ENCODE results near the gene THRSP.
A peak's percentile ranks its signal among the peaks of the same experiment; 100 is the strongest.
"Not testable (repeated sequence)": the region's sequence is repeated elsewhere in the genome, so short reads cannot be mapped to it uniquely, and the experiment has no call there.

THRSP gene

GRCh38 chr11:78041843-78042440 lies 21.7 kb upstream of the THRSP start:
- no peak overlapping the region for H2AFZ ChIP-seq (ENCODE audit: low read depth, low read length)
- H3K27me3 ChIP-seq (ENCODE audit: insufficient read depth, low read length), result no peaks in the 10 kb centered on the region
- no peaks in the 10 kb centered on the region for H3K9me3 ChIP-seq (ENCODE audit: low read length)
- H3K4me1 ChIP-seq (ENCODE audit: insufficient read depth, low read length), result peaks cover 3% of the 10 kb centered on the region
- no peak overlapping the region for H3K4me3 ChIP-seq (ENCODE audit: low read length)
- no peaks in the 10 kb centered on the region for H3K36me3 ChIP-seq (ENCODE audit: insufficient read depth, low read length)

GRCh38 chr11:78044706-78045105 lies 19.0 kb upstream of the THRSP start:
- Histone ChIP-seq H2AFZ (ENCODE audit: low read depth, low read length) (no peak overlapping the region), H3K4me3 (ENCODE audit: low read length) (no peak overlapping the region), H3K9me3 (ENCODE audit: low read length) (no peaks in the 10 kb centered on the region), H3K4me1 (ENCODE audit: insufficient read depth, low read length) (peaks cover 3% of the 10 kb centered on the region), H3K27me3 (ENCODE audit: insufficient read depth, low read length) (no peaks in the 10 kb centered on the region), H3K36me3 (ENCODE audit: insufficient read depth, low read length) (no peaks in the 10 kb centered on the region)

GRCh38 chr11:78045851-78046485 lies 17.7 kb upstream of the THRSP start:
- H3K4me1 ChIP-seq (ENCODE audit: insufficient read depth, low read length), result peaks cover 3% of the 10 kb centered on the region
- no peaks in the 10 kb centered on the region for H3K9me3 ChIP-seq (ENCODE audit: low read length)
- H2AFZ ChIP-seq (ENCODE audit: low read depth, low read length), result peak overlapping the region; percentile 64
- peak overlapping the region; percentile 18 for H3K4me3 ChIP-seq (ENCODE audit: low read length)
- no peaks in the 10 kb centered on the region for H3K27me3 ChIP-seq (ENCODE audit: insufficient read depth, low read length)
- H3K36me3 ChIP-seq (ENCODE audit: insufficient read depth, low read length), result no peaks in the 10 kb centered on the region

GRCh38 chr11:78046486-78046854 lies 17.2 kb upstream of the THRSP start:
- no peak overlapping the region for H3K4me3 ChIP-seq (ENCODE audit: low read length)
- no peaks in the 10 kb centered on the region for H3K9me3 ChIP-seq (ENCODE audit: low read length)
- H3K4me1 ChIP-seq (ENCODE audit: insufficient read depth, low read length), result peaks cover 6% of the 10 kb centered on the region
- H2AFZ ChIP-seq (ENCODE audit: low read depth, low read length), result peak overlapping the region; percentile 64
- H3K36me3 ChIP-seq (ENCODE audit: insufficient read depth, low read length), result no peaks in the 10 kb centered on the region
- H3K27me3 ChIP-seq (ENCODE audit: insufficient read depth, low read length), result no peaks in the 10 kb centered on the region

- Histone ChIP-seq H2AFZ (ENCODE audit: low read depth, low read length) (no peak overlapping the region), H3K4me3 (ENCODE audit: low read length) (no peak overlapping the region), H3K27me3 (ENCODE audit: insufficient read depth, low read length) (no peaks in the 10 kb centered on the region), H3K4me1 (ENCODE audit: insufficient read depth, low read length) (peaks cover 7% of the 10 kb centered on the region), H3K9me3 (ENCODE audit: low read length) (no peaks in the 10 kb centered on the region), H3K36me3 (ENCODE audit: insufficient read depth, low read length) (no peaks in the 10 kb centered on the region)
These were observed 15.1 kb upstream of the THRSP start for GRCh38 chr11:78048561-78048960.

- H3K9me3 ChIP-seq (ENCODE audit: low read length), result no peaks in the 10 kb centered on the region
- H3K4me3 ChIP-seq (ENCODE audit: low read length), result no peak overlapping the region
- H3K27me3 ChIP-seq (ENCODE audit: insufficient read depth, low read length), result no peaks in the 10 kb centered on the region
- H2AFZ ChIP-seq (ENCODE audit: low read depth, low read length), result no peak overlapping the region
- H3K4me1 ChIP-seq (ENCODE audit: insufficient read depth, low read length), result peaks cover 7% of the 10 kb centered on the region
- H3K36me3 ChIP-seq (ENCODE audit: insufficient read depth, low read length), result no peaks in the 10 kb centered on the region
These were observed 14.3 kb upstream of the THRSP start for GRCh38 chr11:78049348-78049747.

- H3K27me3 ChIP-seq (ENCODE audit: insufficient read depth, low read length), result no peaks in the 10 kb centered on the region
- H3K9me3 ChIP-seq (ENCODE audit: low read length), result no peaks in the 10 kb centered on the region
- H3K36me3 ChIP-seq (ENCODE audit: insufficient read depth, low read length), result no peaks in the 10 kb centered on the region
- H2AFZ ChIP-seq (ENCODE audit: low read depth, low read length), result no peak overlapping the region
- peaks cover 4% of the 10 kb centered on the region for H3K4me1 ChIP-seq (ENCODE audit: insufficient read depth, low read length)
- H3K4me3 ChIP-seq (ENCODE audit: low read length), result no peak overlapping the region
These were observed 12.5 kb upstream of the THRSP start for GRCh38 chr11:78050964-78051831.

GRCh38 chr11:78054971-78055370 lies 8.7 kb upstream of the THRSP start:
- Histone ChIP-seq H3K9me3 (ENCODE audit: low read length) (no peaks in the 10 kb centered on the region), H3K27me3 (ENCODE audit: insufficient read depth, low read length) (no peaks in the 10 kb centered on the region), H3K36me3 (ENCODE audit: insufficient read depth, low read length) (no peaks in the 10 kb centered on the region), H3K4me1 (ENCODE audit: insufficient read depth, low read length) (peaks cover 4% of the 10 kb centered on the region), H2AFZ (ENCODE audit: low read depth, low read length) (no peak overlapping the region), H3K4me3 (ENCODE audit: low read length) (no peak overlapping the region)

GRCh38 chr11:78056093-78056492 lies 7.6 kb upstream of the THRSP start:
- no peak overlapping the region for H2AFZ ChIP-seq (ENCODE audit: low read depth, low read length)
- H3K9me3 ChIP-seq (ENCODE audit: low read length), result no peaks in the 10 kb centered on the region
- no peaks in the 10 kb centered on the region for H3K27me3 ChIP-seq (ENCODE audit: insufficient read depth, low read length)
- H3K36me3 ChIP-seq (ENCODE audit: insufficient read depth, low read length), result no peaks in the 10 kb centered on the region
- H3K4me1 ChIP-seq (ENCODE audit: insufficient read depth, low read length), result peaks cover 4% of the 10 kb centered on the region
- H3K4me3 ChIP-seq (ENCODE audit: low read length), result no peak overlapping the region

- Histone ChIP-seq H2AFZ (ENCODE audit: low read depth, low read length) (no peak overlapping the region), H3K27me3 (ENCODE audit: insufficient read depth, low read length) (no peaks in the 10 kb centered on the region), H3K4me3 (ENCODE audit: low read length) (no peak overlapping the region), H3K9me3 (ENCODE audit: low read length) (no peaks in the 10 kb centered on the region), H3K36me3 (ENCODE audit: insufficient read depth, low read length) (no peaks in the 10 kb centered on the region), H3K4me1 (ENCODE audit: insufficient read depth, low read length) (no peaks in the 10 kb centered on the region)
These were observed 6.1 kb upstream of the THRSP start for GRCh38 chr11:78057462-78058055.

- H3K4me1 ChIP-seq (ENCODE audit: insufficient read depth, low read length); H3K27me3 ChIP-seq (ENCODE audit: insufficient read depth, low read length); H3K36me3 ChIP-seq (ENCODE audit: insufficient read depth, low read length); H3K4me3 ChIP-seq (ENCODE audit: low read length); H2AFZ ChIP-seq (ENCODE audit: low read depth, low read length); H3K9me3 ChIP-seq (ENCODE audit: low read length): not testable (repeated sequence)
These were observed 3.8 kb upstream of the THRSP start for GRCh38 chr11:78059749-78060328.

GRCh38 chr11:78060533-78060932 lies 3.1 kb upstream of the THRSP start:
- H2AFZ ChIP-seq (ENCODE audit: low read depth, low read length), result no peak overlapping the region
- no peaks in the 10 kb centered on the region for H3K4me1 ChIP-seq (ENCODE audit: insufficient read depth, low read length)
- H3K36me3 ChIP-seq (ENCODE audit: insufficient read depth, low read length), result no peaks in the 10 kb centered on the region
- no peak overlapping the region for H3K4me3 ChIP-seq (ENCODE audit: low read length)
- H3K9me3 ChIP-seq (ENCODE audit: low read length), result no peaks in the 10 kb centered on the region
- no peaks in the 10 kb centered on the region for H3K27me3 ChIP-seq (ENCODE audit: insufficient read depth, low read length)

Data from neuron (in vitro differentiated cells).